Neutrophil (primary cell): ENCODE data around the gene ARHGEF38.
"Not testable (repeated sequence)": the region's sequence is repeated elsewhere in the genome, so short reads cannot be mapped to it uniquely, and the experiment has no call there.

ENCODE experiments used
- H3K27ac ChIP-seq: fragments of 200-600 bp; sonication (generic); 2 replicates; pipeline ENCODE4 v1.5.1; 2016; ENCODE audit warnings: mild to moderate bottlenecking, moderate library complexity
- H3K27me3 ChIP-seq: fragments of 200-600 bp; sonication (generic); 2 replicates; pipeline ENCODE4 v1.6.0; 2016; ENCODE audit warnings: mild to moderate bottlenecking
- H3K36me3 ChIP-seq: fragments of 200-600 bp; sonication (generic); 2 replicates; pipeline ENCODE4 v1.5.1; 2017
- H3K4me1 ChIP-seq, 2 experiments: fragments of 200-600 bp in 1 of 2; sonication (generic) in 1 of 2; 1 replicate in 1 of 2; 2 replicates in 1 of 2; pipeline versions ENCODE4 v1.5.1 to v1.6.1; 2013 to 2016; ENCODE audit warnings: low read depth in 1 of 2, low read length in 1 of 2, mild to moderate bottlenecking in 1 of 2, moderate library complexity in 1 of 2; ENCODE audit not compliant: control insufficient read depth in 1 of 2, insufficient read depth in 1 of 2
- H3K4me3 ChIP-seq, 2 experiments: fragments of 200-600 bp in 1 of 2; sonication (generic) in 1 of 2; 1 replicate in 1 of 2; 2 replicates in 1 of 2; pipeline ENCODE4 v1.5.1; 2013 to 2016; ENCODE audit warnings: low read depth in 1 of 2, low read length in 1 of 2, mild to moderate bottlenecking in 1 of 2, moderate library complexity in 1 of 2
- H3K9me3 ChIP-seq: fragments of 200-600 bp; sonication (generic); 2 replicates; pipeline ENCODE4 v1.5.1; 2016
- TF ChIP-seq, protein P1 (sequence below): fragments of 200-600 bp; sonication (generic); IDR thresholded peaks from 2 replicates; pipeline ENCODE4 v1.5.1; 2016; ENCODE audit warnings: antibody characterized with exemption

ARHGEF38 gene

DNA sequence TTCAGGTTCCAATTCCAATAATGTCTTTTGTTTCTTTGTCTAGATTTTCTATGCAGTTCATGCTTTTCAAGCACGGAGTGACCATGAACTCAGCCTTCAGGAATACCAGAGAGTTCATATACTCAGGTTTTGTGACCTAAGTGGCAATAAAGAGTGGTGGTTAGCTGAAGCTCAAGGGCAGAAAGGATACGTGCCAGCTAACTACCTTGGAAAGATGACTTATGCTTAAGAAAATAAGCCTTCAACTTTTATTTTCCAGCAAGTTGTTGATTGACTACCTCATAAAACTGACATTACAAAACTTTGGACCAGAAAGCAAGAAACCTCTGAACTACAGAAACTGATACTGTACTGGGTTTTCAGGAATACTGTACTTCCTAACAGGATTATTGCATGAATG is 125.3 kb downstream of the ARHGEF38 start:
- TF ChIP-seq, protein P1, sequence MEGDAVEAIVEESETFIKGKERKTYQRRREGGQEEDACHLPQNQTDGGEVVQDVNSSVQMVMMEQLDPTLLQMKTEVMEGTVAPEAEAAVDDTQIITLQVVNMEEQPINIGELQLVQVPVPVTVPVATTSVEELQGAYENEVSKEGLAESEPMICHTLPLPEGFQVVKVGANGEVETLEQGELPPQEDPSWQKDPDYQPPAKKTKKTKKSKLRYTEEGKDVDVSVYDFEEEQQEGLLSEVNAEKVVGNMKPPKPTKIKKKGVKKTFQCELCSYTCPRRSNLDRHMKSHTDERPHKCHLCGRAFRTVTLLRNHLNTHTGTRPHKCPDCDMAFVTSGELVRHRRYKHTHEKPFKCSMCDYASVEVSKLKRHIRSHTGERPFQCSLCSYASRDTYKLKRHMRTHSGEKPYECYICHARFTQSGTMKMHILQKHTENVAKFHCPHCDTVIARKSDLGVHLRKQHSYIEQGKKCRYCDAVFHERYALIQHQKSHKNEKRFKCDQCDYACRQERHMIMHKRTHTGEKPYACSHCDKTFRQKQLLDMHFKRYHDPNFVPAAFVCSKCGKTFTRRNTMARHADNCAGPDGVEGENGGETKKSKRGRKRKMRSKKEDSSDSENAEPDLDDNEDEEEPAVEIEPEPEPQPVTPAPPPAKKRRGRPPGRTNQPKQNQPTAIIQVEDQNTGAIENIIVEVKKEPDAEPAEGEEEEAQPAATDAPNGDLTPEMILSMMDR, result no peak
- Histone ChIP-seq H3K4me1 (no peaks in the 10 kb centered on the region), H3K36me3 (peaks cover 14% of the 10 kb centered on the region), H3K9me3 (no peaks in the 10 kb centered on the region), H3K4me3 (no peak overlapping the region), H3K27me3 (no peaks in the 10 kb centered on the region), H3K27ac (no peak overlapping the region)

DNA sequence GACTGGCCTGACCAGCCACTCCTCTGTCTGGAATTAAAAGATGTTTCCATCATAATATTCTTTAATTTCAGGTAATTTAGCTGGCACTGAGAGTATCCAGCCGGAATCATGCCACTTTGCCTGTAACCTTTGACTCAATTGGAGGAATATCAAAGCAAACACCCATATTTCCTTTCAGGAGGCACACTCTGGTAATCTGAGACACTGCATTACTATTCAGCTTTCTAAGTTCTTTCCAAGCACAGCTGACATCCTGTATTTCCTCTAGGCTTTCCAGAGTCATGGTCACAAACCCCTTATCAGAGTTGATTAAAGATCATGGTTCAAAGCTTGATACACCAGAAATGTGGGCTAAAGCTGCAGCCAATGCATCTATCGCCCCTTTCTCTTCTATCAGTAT is 126.8 kb downstream of the ARHGEF38 start:
- TF ChIP-seq, protein P1, result no peak
- Histone ChIP-seq H3K27me3 (no peaks in the 10 kb centered on the region), H3K4me3 (no peak overlapping the region), H3K36me3 (peaks cover 27% of the 10 kb centered on the region), H3K9me3 (no peaks in the 10 kb centered on the region), H3K27ac (no peak overlapping the region), H3K4me1 (no peaks in the 10 kb centered on the region)

DNA sequence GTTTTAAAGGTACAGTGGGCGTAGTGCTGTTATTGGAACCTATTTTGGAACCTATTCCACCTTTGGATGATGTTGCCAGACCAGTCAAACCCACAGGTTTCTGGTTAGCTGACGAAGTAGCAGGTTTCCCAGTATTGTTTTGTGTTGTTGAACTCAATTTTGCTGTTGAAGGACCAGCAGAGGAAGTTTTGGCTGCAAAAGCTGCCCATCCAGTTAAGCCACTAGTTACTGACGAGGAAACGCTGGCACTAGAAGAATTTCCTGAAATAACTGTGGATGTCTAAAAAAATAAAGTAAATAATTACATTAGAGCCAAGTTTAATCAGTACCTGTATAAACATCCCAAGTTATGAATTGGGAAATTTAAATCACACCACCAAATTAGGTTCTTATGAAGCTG is 130.6 kb downstream of the ARHGEF38 start:
- H3K27me3 ChIP-seq, result no peaks in the 10 kb centered on the region
- H3K4me3 ChIP-seq, result no peak overlapping the region
- H3K9me3 ChIP-seq, result no peaks in the 10 kb centered on the region
- no peak overlapping the region for H3K27ac ChIP-seq
- TF ChIP-seq, protein P1, result no peak
- H3K4me1 ChIP-seq, result no peaks in the 10 kb centered on the region
- H3K36me3 ChIP-seq, result peaks cover 61% of the 10 kb centered on the region

DNA sequence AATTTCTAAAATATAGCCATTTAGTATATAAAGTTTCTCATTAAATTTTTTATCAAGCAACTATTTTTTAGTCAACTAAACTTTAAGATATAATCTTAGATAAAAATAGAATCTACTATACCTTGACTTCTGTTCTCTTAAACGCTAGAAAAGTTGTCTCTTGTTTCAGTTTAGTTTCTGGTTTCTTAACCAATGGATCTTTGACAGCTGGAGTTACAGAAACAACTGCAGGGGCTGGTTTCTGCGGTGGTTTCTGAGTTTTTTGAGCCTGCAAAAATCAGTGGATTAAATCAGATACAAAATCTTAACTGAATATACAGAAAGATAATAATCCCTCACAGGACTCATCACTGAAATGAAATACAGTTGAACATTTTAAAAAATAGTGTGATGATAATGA is 134.2 kb downstream of the ARHGEF38 start:
- H3K27ac ChIP-seq, result no peak overlapping the region
- H3K9me3 ChIP-seq, result no peaks in the 10 kb centered on the region
- no peak overlapping the region for H3K4me3 ChIP-seq
- no peaks in the 10 kb centered on the region for H3K4me1 ChIP-seq
- peaks cover 84% of the 10 kb centered on the region for H3K36me3 ChIP-seq
- H3K27me3 ChIP-seq, result no peaks in the 10 kb centered on the region
- TF ChIP-seq, protein P1, result no peak

DNA sequence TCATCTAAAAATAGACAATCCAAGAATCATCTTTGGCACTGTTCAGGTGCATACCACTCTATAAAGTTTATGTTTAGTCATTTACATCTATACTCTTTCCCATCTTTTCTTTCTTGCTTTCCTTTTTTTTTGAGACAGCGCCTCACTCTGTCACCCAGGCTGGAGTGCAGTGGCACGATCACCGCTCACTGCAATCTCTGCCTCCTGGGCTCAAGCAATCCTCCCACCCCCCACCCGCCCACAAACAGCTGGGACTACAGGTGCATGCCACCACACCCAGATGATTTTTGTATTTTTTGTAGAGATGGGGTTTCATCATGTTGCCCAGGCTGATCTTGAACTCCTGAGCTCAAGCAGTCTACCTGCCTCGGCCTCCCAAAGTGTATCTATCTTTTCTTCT is 142.4 kb downstream of the ARHGEF38 start:
- not testable (repeated sequence) for H3K27me3 ChIP-seq, H3K4me3 ChIP-seq, H3K27ac ChIP-seq, H3K4me1 ChIP-seq, H3K9me3 ChIP-seq
- H3K36me3 ChIP-seq, result peaks cover 85% of the 10 kb centered on the region

DNA sequence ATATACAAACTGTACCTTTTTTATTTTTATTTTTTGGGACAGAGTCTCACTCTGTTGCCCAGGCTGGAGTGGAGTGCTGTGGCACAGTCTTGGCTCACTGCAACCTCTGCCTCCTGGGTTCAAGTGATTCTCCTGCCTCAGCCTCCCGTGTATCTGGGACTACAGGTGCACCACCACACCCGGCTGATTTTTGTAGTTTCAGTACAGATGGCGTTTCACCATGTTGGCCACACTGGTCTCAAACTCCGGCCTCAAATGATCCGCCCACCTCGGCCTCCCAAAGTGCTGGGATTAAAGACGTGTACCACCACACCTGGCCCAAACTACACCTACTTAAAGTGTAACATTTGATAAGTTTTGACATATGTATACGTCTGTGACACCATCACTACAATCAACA is 143.4 kb downstream of the ARHGEF38 start:
- H3K9me3 ChIP-seq, H3K27ac ChIP-seq, H3K27me3 ChIP-seq, H3K4me1 ChIP-seq, H3K4me3 ChIP-seq: not testable (repeated sequence)
- H3K36me3 ChIP-seq, result peaks cover 81% of the 10 kb centered on the region

DNA sequence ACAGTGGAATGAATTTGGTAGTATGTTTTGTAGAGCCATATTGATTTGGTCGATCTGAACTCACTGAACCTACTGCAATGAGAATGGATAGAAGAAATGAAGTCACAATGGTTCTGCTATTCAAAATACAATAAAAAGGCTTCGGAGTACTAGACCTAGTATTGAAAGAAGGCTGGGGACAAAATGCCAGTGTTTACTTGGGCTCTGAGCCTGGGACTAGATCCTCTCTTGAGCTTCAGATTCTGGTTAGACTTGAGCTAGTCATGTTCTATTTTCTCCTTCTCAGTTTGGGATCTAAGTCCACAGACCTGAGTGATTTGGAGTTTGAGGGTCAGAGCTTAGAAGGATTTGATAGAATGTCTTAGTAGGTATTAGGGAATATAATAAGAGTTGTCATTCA is 146.2 kb downstream of the ARHGEF38 start:
- no peak overlapping the region for H3K4me3 ChIP-seq
- H3K27me3 ChIP-seq, result no peaks in the 10 kb centered on the region
- H3K27ac ChIP-seq, result no peak overlapping the region
- peaks cover 59% of the 10 kb centered on the region for H3K36me3 ChIP-seq
- TF ChIP-seq, protein P1, result no peak
- no peaks in the 10 kb centered on the region for H3K4me1 ChIP-seq
- H3K9me3 ChIP-seq, result no peaks in the 10 kb centered on the region
